IPS-20b (cell line): ENCODE results near the gene SHISA5.
"Not testable (repeated sequence)": the region's sequence is repeated elsewhere in the genome, so short reads cannot be mapped to it uniquely, and the experiment has no call there.

Experiments used
- H3K27ac ChIP-seq: one replicate; pipeline ENCODE4 v1.5.1; 2013; ENCODE audit warnings: low read length
- H3K27me3 ChIP-seq: 2 replicates; pipeline ENCODE4 v1.6.1; 2013; ENCODE audit warnings: mild to moderate bottlenecking, low read length, inconsistent platforms; ENCODE audit not compliant: insufficient read depth
- H3K36me3 ChIP-seq: 2 replicates; pipeline ENCODE4 v1.6.1; 2013; ENCODE audit warnings: low read depth, mild to moderate bottlenecking, inconsistent platforms, low read length, moderate library complexity; ENCODE audit not compliant: insufficient read depth
- H3K4me1 ChIP-seq: 2 replicates; pipeline ENCODE4 v1.6.1; 2013; ENCODE audit warnings: mild to moderate bottlenecking, control low read depth, inconsistent platforms, low read length, moderate library complexity; ENCODE audit not compliant: insufficient read depth
- H3K4me3 ChIP-seq: 2 replicates; pipeline ENCODE4 v1.5.1; 2013; ENCODE audit warnings: mild to moderate bottlenecking, low read length, inconsistent platforms
- H3K9ac ChIP-seq: 2 replicates; pipeline ENCODE4 v1.6.1; 2013; ENCODE audit warnings: low read depth, mild to moderate bottlenecking, inconsistent platforms, low read length, moderate library complexity
- H3K9me3 ChIP-seq: 2 replicates; pipeline ENCODE4 v1.6.1; 2013; ENCODE audit warnings: mild to moderate bottlenecking, low read depth, low read length, inconsistent platforms; ENCODE audit not compliant: insufficient read depth

SHISA5 gene

GRCh38 chr3:48536785-48537184, 32.8 kb upstream of the SHISA5 start:
- no peak overlapping the region for H3K9ac ChIP-seq
- H3K27me3 ChIP-seq = no peaks in the 10 kb centered on the region
- no peak overlapping the region for H3K27ac ChIP-seq
- H3K36me3 ChIP-seq = peaks cover 53% of the 10 kb centered on the region
- no peak overlapping the region for H3K4me3 ChIP-seq
- H3K4me1 ChIP-seq = no peaks in the 10 kb centered on the region
- H3K9me3 ChIP-seq = no peaks in the 10 kb centered on the region

DNA sequence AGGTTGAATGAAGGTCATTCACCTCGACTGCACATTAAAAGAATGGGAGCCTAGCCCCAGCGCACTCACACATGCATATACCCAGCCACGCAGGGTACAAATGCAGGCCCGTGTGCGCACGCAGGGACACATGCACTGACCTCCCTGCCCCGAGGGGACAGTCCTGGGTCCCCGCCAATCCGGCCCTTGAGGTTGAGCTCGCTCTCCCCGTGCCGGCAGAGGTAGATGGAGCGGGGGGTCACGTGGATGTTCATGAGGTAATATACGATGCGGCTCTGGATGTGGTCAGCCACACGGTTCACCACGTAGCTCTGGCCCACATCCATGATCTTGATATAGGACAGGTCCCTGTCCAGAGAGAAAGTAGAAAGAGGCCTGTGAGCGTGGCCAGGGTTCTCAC, 32.1 kb upstream of the SHISA5 start:
- H3K9ac ChIP-seq = no peak overlapping the region
- no peak overlapping the region for H3K4me3 ChIP-seq
- H3K36me3 ChIP-seq = peaks cover 53% of the 10 kb centered on the region
- no peaks in the 10 kb centered on the region for H3K4me1 ChIP-seq
- no peak overlapping the region for H3K27ac ChIP-seq
- H3K9me3 ChIP-seq = no peaks in the 10 kb centered on the region
- no peaks in the 10 kb centered on the region for H3K27me3 ChIP-seq

DNA sequence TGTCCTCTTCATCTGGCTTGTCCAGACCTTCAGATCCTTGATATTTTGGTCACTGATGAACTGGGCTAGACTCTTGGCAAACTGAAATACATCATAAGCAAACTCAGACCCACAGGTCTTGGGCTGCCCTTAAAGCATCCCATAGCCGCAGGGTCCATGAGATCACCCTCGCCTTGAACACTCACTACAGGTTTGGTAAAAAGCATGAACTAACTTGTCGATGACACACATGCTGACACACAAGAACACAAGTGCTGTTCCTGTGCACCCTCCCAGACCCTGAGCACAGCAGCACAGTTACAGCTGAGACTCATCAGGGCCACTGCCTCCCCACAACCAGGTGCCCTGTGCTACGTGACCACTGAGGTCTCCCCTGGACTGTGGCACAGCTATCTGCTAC, 31.6 kb upstream of the SHISA5 start:
- Histone ChIP-seq H3K9ac (no peak overlapping the region), H3K27ac (no peak overlapping the region), H3K9me3 (no peaks in the 10 kb centered on the region), H3K4me1 (no peaks in the 10 kb centered on the region), H3K27me3 (no peaks in the 10 kb centered on the region), H3K4me3 (no peak overlapping the region), H3K36me3 (peaks cover 55% of the 10 kb centered on the region)

GRCh38 chr3:48532977-48533337, 29.0 kb upstream of the SHISA5 start:
- H3K4me3 ChIP-seq = no peak overlapping the region
- no peaks in the 10 kb centered on the region for H3K4me1 ChIP-seq
- no peak overlapping the region for H3K27ac ChIP-seq
- H3K9ac ChIP-seq = no peak overlapping the region
- H3K9me3 ChIP-seq = no peaks in the 10 kb centered on the region
- peaks cover 57% of the 10 kb centered on the region for H3K36me3 ChIP-seq
- no peaks in the 10 kb centered on the region for H3K27me3 ChIP-seq

- H3K9me3 ChIP-seq = no peaks in the 10 kb centered on the region
- H3K4me3 ChIP-seq = no peak overlapping the region
- H3K9ac ChIP-seq = no peak overlapping the region
- no peaks in the 10 kb centered on the region for H3K4me1 ChIP-seq
- H3K27me3 ChIP-seq = no peaks in the 10 kb centered on the region
- peaks cover 55% of the 10 kb centered on the region for H3K36me3 ChIP-seq
- no peak overlapping the region for H3K27ac ChIP-seq
Observed at GRCh38 chr3:48532271-48532976, 28.4 kb upstream of the SHISA5 start.

GRCh38 chr3:48530701-48531100, 26.7 kb upstream of the SHISA5 start:
- H3K27me3 ChIP-seq, H3K4me3 ChIP-seq, H3K9ac ChIP-seq, H3K4me1 ChIP-seq, H3K27ac ChIP-seq, H3K9me3 ChIP-seq: not testable (repeated sequence)
- peaks cover 47% of the 10 kb centered on the region for H3K36me3 ChIP-seq

GRCh38 chr3:48528754-48529153, 24.8 kb upstream of the SHISA5 start:
- Histone ChIP-seq H3K9ac (no peak overlapping the region), H3K27ac (no peak overlapping the region), H3K9me3 (no peaks in the 10 kb centered on the region), H3K4me3 (no peak overlapping the region), H3K27me3 (no peaks in the 10 kb centered on the region), H3K4me1 (no peaks in the 10 kb centered on the region), H3K36me3 (peaks cover 32% of the 10 kb centered on the region)

GRCh38 chr3:48528048-48528447, 24.1 kb upstream of the SHISA5 start:
- Histone ChIP-seq H3K9me3 (no peaks in the 10 kb centered on the region), H3K4me3 (no peak overlapping the region), H3K36me3 (peaks cover 25% of the 10 kb centered on the region), H3K9ac (no peak overlapping the region), H3K27ac (no peak overlapping the region), H3K4me1 (no peaks in the 10 kb centered on the region), H3K27me3 (no peaks in the 10 kb centered on the region)

DNA sequence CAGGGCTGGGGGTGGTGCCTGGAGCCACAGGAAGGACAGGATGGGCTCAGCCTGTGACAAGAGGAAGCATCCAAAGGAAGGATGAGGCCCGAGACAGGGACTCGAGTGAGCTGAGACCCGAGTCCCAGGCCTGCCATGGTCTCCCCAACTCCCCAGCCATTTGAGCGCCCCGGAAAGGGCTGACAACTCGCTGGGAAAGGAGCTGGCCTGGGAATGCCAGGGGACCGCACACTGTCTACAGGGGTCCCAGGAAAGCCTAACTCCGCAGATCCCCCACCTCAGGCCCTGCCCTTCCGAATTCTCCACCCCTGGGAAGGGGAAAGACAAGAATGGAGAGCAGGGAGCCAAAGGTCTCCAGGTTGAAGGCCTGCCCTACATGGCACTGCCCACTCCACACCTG, 21.0 kb upstream of the SHISA5 start:
- Histone ChIP-seq H3K27ac (no peak overlapping the region), H3K4me1 (no peaks in the 10 kb centered on the region), H3K4me3 (no peak overlapping the region), H3K9me3 (no peaks in the 10 kb centered on the region), H3K27me3 (no peaks in the 10 kb centered on the region), H3K36me3 (peaks cover 12% of the 10 kb centered on the region; the same call in 1 of the 2 replicates), H3K9ac (no peak overlapping the region)

GRCh38 chr3:48521635-48522034, 17.7 kb upstream of the SHISA5 start:
- 0 out of 2 replicates have a peak, but pooled peaks cover 4% of the 10 kb centered on the region for H3K36me3 ChIP-seq
- no peaks in the 10 kb centered on the region for H3K9me3 ChIP-seq
- H3K4me1 ChIP-seq = no peaks in the 10 kb centered on the region
- no peaks in the 10 kb centered on the region for H3K27me3 ChIP-seq
- H3K4me3 ChIP-seq = no peak overlapping the region
- H3K27ac ChIP-seq = no peak overlapping the region
- no peak overlapping the region; the same call in 1 of the 2 replicates for H3K9ac ChIP-seq

GRCh38 chr3:48519277-48519643, 15.3 kb upstream of the SHISA5 start:
- Histone ChIP-seq H3K36me3 (no peaks in the 10 kb centered on the region), H3K27me3 (no peaks in the 10 kb centered on the region), H3K27ac (no peak overlapping the region), H3K9ac (no peak overlapping the region), H3K9me3 (no peaks in the 10 kb centered on the region), H3K4me1 (no peaks in the 10 kb centered on the region), H3K4me3 (no peak overlapping the region)

GRCh38 chr3:48518638-48519276, 14.8 kb upstream of the SHISA5 start:
- no peaks in the 10 kb centered on the region for H3K36me3 ChIP-seq
- H3K27ac ChIP-seq = no peak overlapping the region
- no peaks in the 10 kb centered on the region for H3K9me3 ChIP-seq
- no peaks in the 10 kb centered on the region for H3K4me1 ChIP-seq
- H3K9ac ChIP-seq = no peak overlapping the region
- H3K27me3 ChIP-seq = no peaks in the 10 kb centered on the region
- no peak overlapping the region for H3K4me3 ChIP-seq
